ENCODE results near the gene PPP1R26. TPM values are rescaled to one million over a fixed set of nuclear protein-coding genes. Genes with fewer than 3 reads are reported as not detected.

Gene PPP1R26
- polyA plus RNA-seq, 2 of the 4 experiments (the other 2 are of a cell fraction) = 8.5 to 12.7 TPM

- ChIA-PET CTCF (interaction anchor here (0.7 to 5.1 kb wide), 5 partner anchors 10 to 44 kb away, joined by 3 to 24 read pairs (median 13); partner anchors contain the start of gene MRPS2), POLR2A (no interaction called here)
Observed at GRCh38 chr9:135484460-135485277, 5.1 kb downstream of the PPP1R26 start.

GRCh38 chr9:135485385-135485784 lies 5.8 kb downstream of the PPP1R26 start:
- peaks cover 13% of the 10 kb centered on the region for H3K4me1 ChIP-seq
- no peak overlapping the region for H3K4me2 ChIP-seq
- no peaks in the 10 kb centered on the region for H3K9me3 ChIP-seq
- ATAC-seq = no peak
- no peak for FAIRE-seq
- no peak overlapping the region for H3K27ac ChIP-seq
- TF ChIP-seq RARB (CRISPR knock-in tag; IDR thresholded peaks at IDR 0.05) = no peak
- TF ChIP-seq MYC (IDR thresholded peaks at IDR 0.05; ENCODE audit: borderline replicate concordance, low read length) = no peak
- no peak for TF ChIP-seq BCL3 (IDR thresholded peaks at IDR 0.05)
- TF ChIP-seq ZFP36 (IDR thresholded peaks at IDR 0.05; ENCODE audit: borderline replicate concordance, partially characterized antibody) = no peak
- TF ChIP-seq FOSB (CRISPR knock-in tag; IDR thresholded peaks at IDR 0.05) = no peak
- TF ChIP-seq ZC3H11A (IDR thresholded peaks at IDR 0.05) = no peak
- no peak for TF ChIP-seq NPAS2 (CRISPR knock-in tag; IDR thresholded peaks at IDR 0.05; ENCODE audit: borderline replicate concordance)
- no peak for TF ChIP-seq NR3C1 (IDR thresholded peaks at IDR 0.05)
- no peak for TF ChIP-seq TFCP2L1 (CRISPR knock-in tag; IDR thresholded peaks at IDR 0.05)
- no peak for TF ChIP-seq SMC3 (IDR thresholded peaks at IDR 0.05)
- TF ChIP-seq CBX8 (IDR thresholded peaks at IDR 0.05) = no peak
- TF ChIP-seq RNF2 (IDR thresholded peaks at IDR 0.05; ENCODE audit: borderline replicate concordance, low read depth) = no peak
- no peak for TF ChIP-seq E2F6 (IDR thresholded peaks at IDR 0.05; ENCODE audit: borderline replicate concordance, low read depth)
- TF ChIP-seq PBX3 (IDR thresholded peaks at IDR 0.05) = no peak
- no peak for TF ChIP-seq HDAC2 (IDR thresholded peaks at IDR 0.05)
- 93% methylated on average over 25 of the region's 25 CpGs for WGBS (ENCODE audit: missing lambda C conversion rate)
- no peak for DNase-seq (ENCODE audit: low read depth in 1 of 2, low spot score in 1 of 2)
- no peak overlapping the region for H3K4me3 ChIP-seq
- POLR2A ChIA-PET = no interaction called here
- CTCF ChIA-PET = interaction anchor here (1.0 to 4.0 kb wide), 3 partner anchors 19 to 72 kb away, joined by 4 to 20 read pairs (median 5); no protein-coding TSS in a partner anchor

More at GRCh38 chr9:135484460-135485277, 5.1 kb downstream of the PPP1R26 start:
- H3K4me3 ChIP-seq = no peak overlapping the region
- H3K4me2 ChIP-seq = no peak overlapping the region
- no peak for FAIRE-seq
- no peak for TF ChIP-seq TP53 (CRISPR knock-in tag; IDR thresholded peaks at IDR 0.05)
- TF ChIP-seq BHLHE40 (IDR thresholded peaks at IDR 0.05; ENCODE audit: low read depth, low read length) = no peak
- no peak for TF ChIP-seq USF2 (IDR thresholded peaks at IDR 0.05)
- no peak for TF ChIP-seq EHMT2 (IDR thresholded peaks at IDR 0.05; ENCODE audit: low read depth)
- no peak for TF ChIP-seq HDAC2 (IDR thresholded peaks at IDR 0.05)
- TF ChIP-seq HMGXB4 (CRISPR knock-in tag; IDR thresholded peaks at IDR 0.05; ENCODE audit: borderline replicate concordance) = no peak
- no peak for TF ChIP-seq SREBF2 (IDR thresholded peaks at IDR 0.05)
- no peak for TF ChIP-seq EP300 (IDR thresholded peaks at IDR 0.05)
- TF ChIP-seq KDM5A (IDR thresholded peaks at IDR 0.05) = no peak
- no peak for TF ChIP-seq HOXB13 (CRISPR knock-in tag; IDR thresholded peaks at IDR 0.05; ENCODE audit: low read depth)
- TF ChIP-seq POLR2AphosphoS2 (conservative IDR thresholded peaks at IDR 0.05; ENCODE audit: low read length) = no peak
- no peak for TF ChIP-seq ZNF302 (CRISPR knock-in tag; IDR thresholded peaks at IDR 0.05)
- no peak for TF ChIP-seq HOXA7 (CRISPR knock-in tag; IDR thresholded peaks at IDR 0.05)
- 95% methylated on average over 45 of the region's 47 CpGs for WGBS (ENCODE audit: missing lambda C conversion rate)
- no peak overlapping the region for H3K27ac ChIP-seq
- no peaks in the 10 kb centered on the region for H3K9me3 ChIP-seq
- peaks cover 13% of the 10 kb centered on the region for H3K4me1 ChIP-seq
- ATAC-seq = no peak
- no peak for DNase-seq (ENCODE audit: low read depth in 1 of 2, low spot score in 1 of 2)

Data from A549 (cell line).